ENCODE data around the gene ABHD1.
A peak's percentile ranks its signal among the peaks of the same experiment; 100 is the strongest.
"Not testable (repeated sequence)": the region's sequence is repeated elsewhere in the genome, so short reads cannot be mapped to it uniquely, and the experiment has no call there.

The ABHD1 gene

GRCh38 chr2:27123302-27124150 is at the start of gene ABHD1:
Gene ABHD1, plus strand, starts transcription at chr2:27123815. Its CDS starts 134 bp downstream, at chr2:27123949.
- DNase-seq (ENCODE audit: low read depth in 1 of 2, low spot score in 1 of 2): peak; percentile 16 to 23

DNA sequence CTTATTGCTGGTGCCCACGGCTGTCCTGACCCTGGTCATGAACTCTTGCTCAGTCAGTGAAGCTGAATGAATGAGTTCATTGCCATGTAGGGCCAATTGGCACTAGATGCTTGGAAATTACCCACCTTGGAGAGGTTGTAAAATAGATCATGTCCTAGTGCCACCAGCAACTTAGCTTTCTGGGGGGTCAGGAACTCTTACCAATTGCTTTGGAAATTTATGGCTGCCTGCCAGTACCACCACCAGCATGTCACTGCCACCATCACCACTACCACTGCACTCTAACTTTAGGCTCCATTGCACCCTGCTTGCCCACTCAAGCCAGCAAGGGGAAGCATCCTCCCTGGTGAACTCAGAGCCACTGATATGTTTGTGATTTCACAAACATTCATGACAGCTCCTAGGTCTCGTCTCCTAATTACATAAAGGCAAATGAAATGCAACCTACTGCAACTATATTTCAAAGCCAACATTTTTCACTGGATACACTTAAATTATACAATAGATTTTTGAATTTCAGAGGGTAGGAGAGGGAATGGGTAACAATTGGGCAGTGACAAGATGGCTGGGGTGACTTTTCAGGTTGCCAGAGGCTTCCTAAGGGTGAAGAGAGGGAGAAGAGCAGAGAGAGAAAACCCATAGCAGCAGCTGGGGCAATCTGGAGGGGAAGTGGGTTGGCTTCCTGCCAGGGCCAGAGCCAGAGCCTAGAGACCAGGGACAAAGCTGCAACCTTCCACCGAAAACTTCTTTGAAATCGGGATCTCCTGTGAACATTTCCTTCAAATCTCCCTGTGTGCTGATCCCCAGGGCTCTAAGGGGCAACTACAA is 48.7 kb upstream of the ABHD1 start:
- peak in 1 of 2 donors; percentile 22 for DNase-seq (ENCODE audit: low read depth in 1 of 2, low spot score in 1 of 2)

- DNase-seq (ENCODE audit: low read depth in 1 of 2, low spot score in 1 of 2): not testable (repeated sequence)
These were observed 48.1 kb upstream of the ABHD1 start for GRCh38 chr2:27075566-27075871.

- no peak for DNase-seq (ENCODE audit: low read depth in 1 of 2, low spot score in 1 of 2)
These were observed 47.3 kb upstream of the ABHD1 start for GRCh38 chr2:27076323-27076722.

GRCh38 chr2:27077231-27077630 is 46.4 kb upstream of the ABHD1 start:
- no peak for DNase-seq (ENCODE audit: low read depth in 1 of 2, low spot score in 1 of 2)

GRCh38 chr2:27078267-27079194 is 45.1 kb upstream of the ABHD1 start, which contains the start of gene EMILIN1:
Gene EMILIN1, plus strand, starts transcription at chr2:27078615. Its CDS starts 451 bp downstream, at chr2:27079066.
- no peak for DNase-seq (ENCODE audit: low read depth in 1 of 2, low spot score in 1 of 2)

DNA sequence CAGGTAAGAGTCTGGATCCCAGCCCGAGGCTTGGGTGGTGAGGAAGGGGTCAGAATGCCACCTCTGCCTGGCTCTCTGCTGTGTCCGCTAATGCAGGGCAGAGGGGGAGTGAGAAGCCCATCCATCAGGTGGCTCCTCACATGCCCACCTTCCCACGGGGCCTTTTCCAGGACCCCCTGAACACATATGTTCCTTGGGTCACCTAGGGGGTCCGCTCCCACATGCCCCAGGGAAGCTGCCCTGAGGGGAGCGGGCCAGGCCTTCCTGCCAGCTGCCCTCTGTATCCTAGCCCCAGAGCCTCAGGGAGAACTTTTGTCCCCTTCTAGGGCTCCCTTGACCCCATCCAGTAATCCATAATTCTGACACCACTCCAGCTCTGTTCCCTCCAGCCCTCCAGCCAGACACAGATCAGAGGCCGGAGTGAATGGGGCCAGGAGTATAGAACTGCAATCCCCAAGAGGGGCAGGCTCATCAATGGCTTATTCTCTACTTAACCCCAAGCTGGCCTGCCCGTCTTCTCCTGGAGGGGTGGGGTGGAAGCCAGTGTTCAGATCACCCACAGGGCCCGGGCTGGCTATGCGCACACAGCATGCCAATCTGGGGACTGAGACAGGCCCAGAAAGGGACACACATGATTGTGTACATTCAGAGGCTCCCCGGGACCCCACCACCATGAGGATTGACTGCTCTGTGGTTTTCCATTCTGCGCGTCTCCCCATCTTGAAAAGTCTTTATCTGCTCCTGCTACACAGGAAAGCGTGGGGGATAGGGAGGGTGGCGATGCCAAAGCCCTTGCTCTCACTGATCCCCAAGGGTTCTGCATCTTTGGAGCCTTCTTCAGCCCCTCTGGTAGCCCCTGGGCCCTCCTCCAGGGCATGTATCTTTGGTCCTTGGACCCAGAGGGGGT is 44.1 kb upstream of the ABHD1 start:
- DNase-seq (ENCODE audit: low read depth in 1 of 2, low spot score in 1 of 2): no peak

- DNase-seq (ENCODE audit: low read depth in 1 of 2, low spot score in 1 of 2): no peak
These were observed 43.5 kb upstream of the ABHD1 start for GRCh38 chr2:27080140-27080469.

DNA sequence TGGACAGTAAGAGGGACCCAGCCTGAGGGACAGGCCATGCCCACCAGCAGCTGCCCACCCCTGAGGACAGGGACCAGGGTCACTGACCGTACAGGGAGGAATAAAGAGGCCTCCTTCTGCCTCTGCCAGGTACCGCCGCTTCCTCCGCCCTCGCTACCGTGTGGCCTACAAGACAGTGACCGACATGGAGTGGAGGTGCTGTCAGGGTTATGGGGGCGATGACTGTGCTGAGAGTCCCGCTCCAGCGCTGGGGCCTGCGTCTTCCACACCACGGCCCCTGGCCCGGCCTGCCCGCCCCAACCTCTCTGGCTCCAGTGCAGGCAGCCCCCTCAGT is 43.0 kb upstream of the ABHD1 start:
- DNase-seq (ENCODE audit: low read depth in 1 of 2, low spot score in 1 of 2): no peak

- no peak for DNase-seq (ENCODE audit: low read depth in 1 of 2, low spot score in 1 of 2)
These were observed 41.4 kb upstream of the ABHD1 start for GRCh38 chr2:27081984-27082772.

DNA sequence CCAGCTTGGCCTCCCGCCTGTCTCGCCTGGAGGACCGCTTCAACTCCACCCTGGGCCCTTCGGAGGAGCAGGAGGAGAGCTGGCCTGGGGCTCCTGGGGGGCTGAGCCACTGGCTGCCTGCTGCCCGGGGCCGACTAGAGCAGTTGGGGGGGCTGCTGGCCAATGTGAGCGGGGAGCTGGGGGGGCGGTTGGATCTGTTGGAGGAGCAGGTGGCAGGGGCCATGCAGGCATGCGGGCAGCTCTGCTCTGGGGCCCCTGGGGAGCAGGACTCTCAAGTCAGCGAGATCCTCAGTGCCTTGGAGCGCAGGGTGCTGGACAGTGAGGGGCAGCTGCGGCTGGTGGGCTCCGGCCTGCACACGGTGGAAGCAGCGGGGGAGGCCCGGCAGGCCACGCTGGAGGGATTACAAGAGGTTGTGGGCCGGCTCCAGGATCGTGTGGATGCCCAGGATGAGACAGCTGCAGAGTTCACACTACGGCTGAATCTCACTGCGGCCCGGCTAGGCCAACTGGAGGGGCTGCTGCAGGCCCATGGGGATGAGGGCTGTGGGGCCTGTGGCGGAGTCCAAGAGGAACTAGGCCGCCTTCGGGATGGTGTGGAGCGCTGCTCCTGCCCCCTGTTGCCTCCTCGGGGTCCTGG is 40.7 kb upstream of the ABHD1 start:
- DNase-seq (ENCODE audit: low read depth in 1 of 2, low spot score in 1 of 2): no peak

DNA sequence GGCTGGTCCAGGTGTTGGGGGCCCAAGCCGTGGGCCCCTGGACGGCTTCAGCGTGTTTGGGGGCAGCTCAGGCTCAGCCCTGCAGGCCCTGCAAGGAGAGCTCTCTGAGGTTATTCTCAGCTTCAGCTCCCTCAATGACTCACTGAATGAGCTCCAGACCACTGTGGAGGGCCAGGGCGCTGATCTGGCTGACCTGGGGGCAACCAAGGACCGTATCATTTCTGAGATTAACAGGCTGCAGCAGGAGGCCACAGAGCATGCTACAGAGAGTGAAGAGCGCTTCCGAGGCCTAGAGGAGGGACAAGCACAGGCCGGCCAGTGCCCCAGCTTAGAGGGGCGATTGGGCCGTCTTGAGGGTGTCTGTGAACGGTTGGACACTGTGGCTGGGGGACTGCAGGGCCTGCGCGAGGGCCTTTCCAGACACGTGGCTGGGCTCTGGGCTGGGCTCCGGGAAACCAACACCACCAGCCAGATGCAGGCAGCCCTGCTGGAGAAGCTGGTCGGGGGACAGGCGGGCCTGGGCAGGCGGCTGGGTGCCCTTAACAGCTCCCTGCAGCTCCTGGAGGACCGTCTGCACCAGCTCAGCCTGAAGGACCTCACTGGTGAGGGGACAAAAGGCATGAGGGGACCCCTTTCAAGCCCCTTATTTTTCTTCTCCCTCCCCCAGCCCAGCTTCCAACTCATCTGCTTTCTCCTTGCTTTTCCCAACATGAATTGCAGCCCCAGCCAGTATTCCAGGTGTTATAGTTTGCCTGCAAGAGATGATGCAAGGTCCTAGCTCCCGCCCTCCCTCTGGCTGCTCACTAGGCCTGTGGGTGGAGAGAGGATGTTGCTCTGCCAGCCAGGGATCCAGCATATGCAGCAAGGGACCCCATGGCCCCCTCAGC is 40.0 kb upstream of the ABHD1 start:
- no peak for DNase-seq (ENCODE audit: low read depth in 1 of 2, low spot score in 1 of 2)

GRCh38 chr2:27084297-27085061 is 39.1 kb upstream of the ABHD1 start:
- DNase-seq (ENCODE audit: low read depth in 1 of 2, low spot score in 1 of 2): no peak

- no peak for DNase-seq (ENCODE audit: low read depth in 1 of 2, low spot score in 1 of 2)
These were observed 38.4 kb upstream of the ABHD1 start for GRCh38 chr2:27085062-27085672.

DNA sequence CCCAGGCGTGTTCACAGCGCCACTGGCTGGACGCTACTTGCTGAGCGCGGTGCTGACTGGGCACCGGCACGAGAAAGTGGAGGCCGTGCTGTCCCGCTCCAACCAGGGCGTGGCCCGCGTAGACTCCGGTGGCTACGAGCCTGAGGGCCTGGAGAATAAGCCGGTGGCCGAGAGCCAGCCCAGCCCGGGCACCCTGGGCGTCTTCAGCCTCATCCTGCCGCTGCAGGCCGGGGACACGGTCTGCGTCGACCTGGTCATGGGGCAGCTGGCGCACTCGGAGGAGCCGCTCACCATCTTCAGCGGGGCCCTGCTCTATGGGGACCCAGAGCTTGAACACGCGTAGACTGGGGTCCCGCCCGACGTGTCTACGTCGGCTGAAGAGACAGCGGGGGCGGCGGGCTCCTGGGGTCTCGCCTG is 37.9 kb upstream of the ABHD1 start:
- DNase-seq (ENCODE audit: low read depth in 1 of 2, low spot score in 1 of 2): no peak

DNA sequence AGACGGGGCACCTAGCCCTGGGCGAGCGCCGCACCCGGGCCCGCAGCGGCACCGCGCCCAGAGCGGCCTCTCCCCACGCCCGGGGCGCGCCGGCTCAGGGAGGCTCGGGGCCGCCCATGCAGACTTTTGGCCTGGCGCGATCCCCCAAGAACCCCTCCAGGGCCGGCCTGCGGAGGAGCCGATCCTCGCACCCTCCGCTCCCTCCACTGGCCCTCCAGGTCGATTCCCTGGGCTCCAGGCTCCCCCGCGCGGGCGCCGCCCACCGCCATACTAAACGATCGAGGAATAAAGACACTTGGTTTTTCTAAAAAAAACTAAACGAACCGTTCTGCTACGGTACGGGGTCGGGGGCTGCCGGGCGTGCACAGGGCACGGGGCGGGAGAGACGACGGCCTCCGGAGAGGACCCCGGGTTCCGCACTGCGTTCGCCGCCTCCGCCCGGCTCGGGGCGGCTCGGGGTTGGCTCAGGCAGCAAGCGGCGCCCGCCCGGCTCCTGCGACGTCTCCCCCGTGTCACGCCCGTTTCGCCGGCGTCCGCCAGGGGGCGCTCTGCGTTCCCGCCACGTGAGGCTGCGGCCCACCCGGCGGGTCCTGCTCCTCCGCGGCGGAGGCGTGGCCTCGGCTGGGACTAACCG is 37.4 kb upstream of the ABHD1 start:
- peak; percentile 96 to 100 for DNase-seq (ENCODE audit: low read depth in 1 of 2, low spot score in 1 of 2)

Data from activated CD4-positive, alpha-beta T cell treated with anti-CD3 and anti-CD28 coated beads, Interleukin-2, amount 50 U/mL, for 24 hours (primary cell).